GM19099 (cell line): ENCODE data around the gene TMEM87B.

Experiments
- POLR2A ChIP-seq: IDR thresholded peaks from 3 replicates; pipeline ENCODE4 v1.6.1; 2011; ENCODE audit warnings: low read depth; ENCODE audit not compliant: insufficient read length; ENCODE audit errors: extremely low read depth

The TMEM87B gene

GRCh38 chr2:112087346-112088020 lies 32.4 kb downstream of the TMEM87B start:
- TF ChIP-seq POLR2A = no peak

GRCh38 chr2:112089375-112089774 lies 34.3 kb downstream of the TMEM87B start:
- no peak for TF ChIP-seq POLR2A

- no peak for TF ChIP-seq POLR2A
Observed at GRCh38 chr2:112092286-112093041, 37.4 kb downstream of the TMEM87B start.

GRCh38 chr2:112093216-112093615 lies 38.1 kb downstream of the TMEM87B start:
- no peak for TF ChIP-seq POLR2A

- no peak for TF ChIP-seq POLR2A
Observed at GRCh38 chr2:112095681-112096080, 40.6 kb downstream of the TMEM87B start.

GRCh38 chr2:112096098-112096497 lies 41.0 kb downstream of the TMEM87B start:
- no peak for TF ChIP-seq POLR2A

- no peak for TF ChIP-seq POLR2A
Observed at GRCh38 chr2:112108178-112108832, 53.2 kb downstream of the TMEM87B start.

- no peak for TF ChIP-seq POLR2A
Observed at GRCh38 chr2:112109278-112109677, 54.2 kb downstream of the TMEM87B start.

- no peak for TF ChIP-seq POLR2A
Observed at GRCh38 chr2:112110966-112111365, 55.9 kb downstream of the TMEM87B start.

- no peak for TF ChIP-seq POLR2A
Observed at GRCh38 chr2:112118148-112118547, 63.1 kb downstream of the TMEM87B start.

GRCh38 chr2:112121682-112122254 lies 66.7 kb downstream of the TMEM87B start:
- TF ChIP-seq POLR2A = no peak

- TF ChIP-seq POLR2A = no peak
Observed at GRCh38 chr2:112129060-112129459, 74.0 kb downstream of the TMEM87B start.

GRCh38 chr2:112133344-112133743 lies 78.3 kb downstream of the TMEM87B start:
- no peak for TF ChIP-seq POLR2A

GRCh38 chr2:112134120-112134519 lies 79.1 kb downstream of the TMEM87B start:
- TF ChIP-seq POLR2A = no peak

- no peak for TF ChIP-seq POLR2A
Observed at GRCh38 chr2:112136096-112136495, 81.0 kb downstream of the TMEM87B start.
